ENCODE measurements around the gene TMC5.

Gene TMC5

DNA sequence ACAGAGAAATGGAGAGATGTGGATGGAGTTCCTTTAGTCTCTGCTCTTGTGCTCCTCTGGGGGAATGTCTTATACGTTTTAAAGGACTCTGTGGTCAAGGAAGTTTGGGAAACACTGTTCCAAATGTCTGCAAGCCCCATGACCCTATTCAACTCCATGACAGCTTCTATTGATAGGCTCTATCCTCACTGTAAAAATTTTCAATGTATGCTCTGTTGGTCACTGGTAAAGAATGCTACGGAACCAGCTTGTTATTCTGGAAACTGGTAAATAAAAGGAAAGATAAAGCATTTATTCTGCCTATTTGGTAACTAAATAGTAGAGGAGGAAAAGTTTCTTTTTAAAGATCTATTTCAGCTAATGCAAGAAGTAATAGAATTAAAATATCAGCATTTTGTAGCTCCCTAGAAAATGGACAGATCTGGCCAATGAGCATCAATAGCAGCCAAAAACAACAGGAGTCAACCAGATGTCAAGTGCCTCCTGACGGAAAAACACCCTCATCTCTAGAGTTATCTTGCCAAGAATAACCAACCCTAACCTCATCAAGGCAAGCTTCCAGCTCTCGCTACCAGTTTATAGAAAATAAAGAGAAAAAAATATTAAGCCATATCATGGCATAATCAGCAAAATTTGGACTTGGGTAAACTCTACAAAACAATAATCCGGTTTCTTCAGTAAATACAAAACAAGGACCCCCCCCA is 88.1 kb downstream of the TMC5 start:
- Histone ChIP-seq H3K27ac (ENCODE audit: low read length) (no peak overlapping the region), H3K9me2 (replicated peaks; ENCODE audit: insufficient read depth, low read length) (no peaks in the 10 kb centered on the region), H3K9me3 (replicated peaks; ENCODE audit: insufficient read depth, low read length) (no peaks in the 10 kb centered on the region; the same call in 1 of the 2 replicates), H3K79me2 (ENCODE audit: low read length) (no peaks in the 10 kb centered on the region; the same call in 1 of the 2 replicates), H3K9ac (ENCODE audit: low read length) (no peak overlapping the region), H3K4me3 (ENCODE audit: low read length) (no peak overlapping the region), H3K4me2 (ENCODE audit: low read depth, low read length) (no peak overlapping the region), H3F3A (ENCODE audit: insufficient read depth, low read length) (no peaks in the 10 kb centered on the region), H3K4me1 (ENCODE audit: low read length) (no peaks in the 10 kb centered on the region), H2AFZ (ENCODE audit: low read length) (no peak overlapping the region), H3K27me3 (replicated peaks; ENCODE audit: insufficient read depth, low read length) (no peaks in the 10 kb centered on the region), H3K36me3 (replicated peaks; ENCODE audit: insufficient read depth, low read length) (peaks cover 4% of the 10 kb centered on the region), H4K20me1 (ENCODE audit: insufficient read depth, low read length) (no peaks in the 10 kb centered on the region)
- TF ChIP-seq EZH2 (optimal IDR thresholded peaks at IDR 0.05; ENCODE audit: low read depth, low read length) (no peak), EZH2phosphoT487 (IDR thresholded peaks at IDR 0.05; ENCODE audit: low read length) (no peak)
- TF ChIP-seq, protein P1, sequence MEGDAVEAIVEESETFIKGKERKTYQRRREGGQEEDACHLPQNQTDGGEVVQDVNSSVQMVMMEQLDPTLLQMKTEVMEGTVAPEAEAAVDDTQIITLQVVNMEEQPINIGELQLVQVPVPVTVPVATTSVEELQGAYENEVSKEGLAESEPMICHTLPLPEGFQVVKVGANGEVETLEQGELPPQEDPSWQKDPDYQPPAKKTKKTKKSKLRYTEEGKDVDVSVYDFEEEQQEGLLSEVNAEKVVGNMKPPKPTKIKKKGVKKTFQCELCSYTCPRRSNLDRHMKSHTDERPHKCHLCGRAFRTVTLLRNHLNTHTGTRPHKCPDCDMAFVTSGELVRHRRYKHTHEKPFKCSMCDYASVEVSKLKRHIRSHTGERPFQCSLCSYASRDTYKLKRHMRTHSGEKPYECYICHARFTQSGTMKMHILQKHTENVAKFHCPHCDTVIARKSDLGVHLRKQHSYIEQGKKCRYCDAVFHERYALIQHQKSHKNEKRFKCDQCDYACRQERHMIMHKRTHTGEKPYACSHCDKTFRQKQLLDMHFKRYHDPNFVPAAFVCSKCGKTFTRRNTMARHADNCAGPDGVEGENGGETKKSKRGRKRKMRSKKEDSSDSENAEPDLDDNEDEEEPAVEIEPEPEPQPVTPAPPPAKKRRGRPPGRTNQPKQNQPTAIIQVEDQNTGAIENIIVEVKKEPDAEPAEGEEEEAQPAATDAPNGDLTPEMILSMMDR (IDR thresholded peaks at IDR 0.05; ENCODE audit: low read length) = no peak
- DNase-seq = no peak

- Histone ChIP-seq H3K4me2 (ENCODE audit: low read depth, low read length) (no peak overlapping the region), H4K20me1 (ENCODE audit: insufficient read depth, low read length) (no peaks in the 10 kb centered on the region), H3K27me3 (replicated peaks; ENCODE audit: insufficient read depth, low read length) (no peaks in the 10 kb centered on the region), H3K9ac (ENCODE audit: low read length) (no peak overlapping the region), H3F3A (ENCODE audit: insufficient read depth, low read length) (no peaks in the 10 kb centered on the region), H3K9me3 (replicated peaks; ENCODE audit: insufficient read depth, low read length) (no peaks in the 10 kb centered on the region; the same call in 1 of the 2 replicates), H3K4me1 (ENCODE audit: low read length) (no peaks in the 10 kb centered on the region), H2AFZ (ENCODE audit: low read length) (no peak overlapping the region), H3K36me3 (replicated peaks; ENCODE audit: insufficient read depth, low read length) (peaks cover 4% of the 10 kb centered on the region), H3K9me2 (replicated peaks; ENCODE audit: insufficient read depth, low read length) (no peaks in the 10 kb centered on the region), H3K4me3 (ENCODE audit: low read length) (no peak overlapping the region), H3K27ac (ENCODE audit: low read length) (no peak overlapping the region), H3K79me2 (ENCODE audit: low read length) (peaks cover 4% of the 10 kb centered on the region; the same call in 1 of the 2 replicates)
- DNase-seq = no peak
- TF ChIP-seq EZH2 (optimal IDR thresholded peaks at IDR 0.05; ENCODE audit: low read depth, low read length) = no peak
These were observed 89.3 kb downstream of the TMC5 start for GRCh38 chr16:19506965-19507364.

- Histone ChIP-seq H3K36me3 (replicated peaks; ENCODE audit: insufficient read depth, low read length) (peaks cover 4% of the 10 kb centered on the region), H3K79me2 (ENCODE audit: low read length) (0 out of 2 replicates have a peak, but pooled peaks cover 4% of the 10 kb centered on the region), H3F3A (ENCODE audit: insufficient read depth, low read length) (no peaks in the 10 kb centered on the region), H3K4me1 (ENCODE audit: low read length) (no peaks in the 10 kb centered on the region), H3K27me3 (replicated peaks; ENCODE audit: insufficient read depth, low read length) (no peaks in the 10 kb centered on the region), H3K9ac (ENCODE audit: low read length) (no peak overlapping the region), H3K9me2 (replicated peaks; ENCODE audit: insufficient read depth, low read length) (no peaks in the 10 kb centered on the region), H3K9me3 (replicated peaks; ENCODE audit: insufficient read depth, low read length) (no peaks in the 10 kb centered on the region; the same call in 1 of the 2 replicates), H3K4me2 (ENCODE audit: low read depth, low read length) (no peak overlapping the region), H4K20me1 (ENCODE audit: insufficient read depth, low read length) (no peaks in the 10 kb centered on the region), H3K4me3 (ENCODE audit: low read length) (no peak overlapping the region), H3K27ac (ENCODE audit: low read length) (no peak overlapping the region), H2AFZ (ENCODE audit: low read length) (no peak overlapping the region)
- TF ChIP-seq, protein P1 (IDR thresholded peaks at IDR 0.05; ENCODE audit: low read length) = no peak
- TF ChIP-seq EZH2 (optimal IDR thresholded peaks at IDR 0.05; ENCODE audit: low read depth, low read length) (no peak), EZH2phosphoT487 (IDR thresholded peaks at IDR 0.05; ENCODE audit: low read length) (no peak)
- DNase-seq = no peak
These were observed 90.2 kb downstream of the TMC5 start for GRCh38 chr16:19507867-19508266.

GRCh38 chr16:19512297-19512696 is 94.6 kb downstream of the TMC5 start:
- no peaks in the 10 kb centered on the region for H4K20me1 ChIP-seq (ENCODE audit: insufficient read depth, low read length)
- TF ChIP-seq EZH2 (optimal IDR thresholded peaks at IDR 0.05; ENCODE audit: low read depth, low read length) (no peak), EZH2phosphoT487 (IDR thresholded peaks at IDR 0.05; ENCODE audit: low read length) (no peak)
- TF ChIP-seq, protein P1 (IDR thresholded peaks at IDR 0.05; ENCODE audit: low read length) = no peak
- H3K4me1 ChIP-seq (ENCODE audit: low read length) = no peaks in the 10 kb centered on the region
- H3K4me3 ChIP-seq (ENCODE audit: low read length) = no peak overlapping the region
- H3K27me3 ChIP-seq (replicated peaks; ENCODE audit: insufficient read depth, low read length) = no peaks in the 10 kb centered on the region
- DNase-seq = no peak
- H3K9me3 ChIP-seq (replicated peaks; ENCODE audit: insufficient read depth, low read length) = no peaks in the 10 kb centered on the region; the same call in 1 of the 2 replicates
- no peak overlapping the region for H3K9ac ChIP-seq (ENCODE audit: low read length)
- no peak overlapping the region for H2AFZ ChIP-seq (ENCODE audit: low read length)
- H3F3A ChIP-seq (ENCODE audit: insufficient read depth, low read length) = no peaks in the 10 kb centered on the region
- H3K9me2 ChIP-seq (replicated peaks; ENCODE audit: insufficient read depth, low read length) = no peaks in the 10 kb centered on the region
- peaks cover 7% of the 10 kb centered on the region; the same call in 1 of the 2 replicates for H3K36me3 ChIP-seq (replicated peaks; ENCODE audit: insufficient read depth, low read length)
- no peak overlapping the region for H3K4me2 ChIP-seq (ENCODE audit: low read depth, low read length)
- H3K79me2 ChIP-seq (ENCODE audit: low read length) = peaks cover 28% of the 10 kb centered on the region
- no peak overlapping the region for H3K27ac ChIP-seq (ENCODE audit: low read length)
